HEK293 (cell line): Measurements from ENCODE around the gene RAB36.

ENCODE experiments used
- BCL11A ChIP-seq: fragments of 450-650 bp; formaldehyde crosslinking; IDR thresholded peaks from 2 replicates; pipeline ENCODE4 v1.5.1; 2016; ENCODE audit warnings: low read depth, missing biosample characterization, missing genetic modification characterization
- GLI2 ChIP-seq: fragments of 450-650 bp; formaldehyde crosslinking; IDR thresholded peaks from 2 replicates; pipeline ENCODE4; 2017; ENCODE audit warnings: missing biosample characterization, missing genetic modification characterization, low read depth, borderline replicate concordance
- GLIS1 ChIP-seq: fragments of 450-650 bp; formaldehyde crosslinking; IDR thresholded peaks from 2 replicates; pipeline ENCODE4 v1.5.1; 2016; ENCODE audit warnings: missing biosample characterization, missing genetic modification characterization
- GLIS2 ChIP-seq: fragments of 450-650 bp; formaldehyde crosslinking; IDR thresholded peaks from 2 replicates; pipeline ENCODE4 v1.5.1; 2016; ENCODE audit warnings: missing biosample characterization, missing genetic modification characterization
- KLF16 ChIP-seq: fragments of 450-650 bp; formaldehyde crosslinking; IDR thresholded peaks from 2 replicates; pipeline ENCODE4 v1.5.1; 2017; ENCODE audit warnings: missing biosample characterization, missing genetic modification characterization
- KLF9 ChIP-seq: fragments of 450-650 bp; formaldehyde crosslinking; IDR thresholded peaks from 2 replicates; pipeline ENCODE4 v1.5.1; 2016; ENCODE audit warnings: missing biosample characterization, missing genetic modification characterization, low read depth
- MYNN ChIP-seq: fragments of 450-650 bp; formaldehyde crosslinking; IDR thresholded peaks from 2 replicates; pipeline ENCODE4 v1.5.1; 2016; ENCODE audit warnings: missing biosample characterization, missing genetic modification characterization, borderline replicate concordance
- REPIN1 ChIP-seq: fragments of 450-650 bp; formaldehyde crosslinking; IDR thresholded peaks from 2 replicates; pipeline ENCODE4 v1.5.1; 2017; ENCODE audit warnings: missing biosample characterization, missing genetic modification characterization, low read depth
- SCRT1 ChIP-seq: fragments of 450-650 bp; formaldehyde crosslinking; IDR thresholded peaks from 2 replicates; pipeline ENCODE4 v1.5.1; 2016; ENCODE audit warnings: missing biosample characterization, missing genetic modification characterization, borderline replicate concordance
- SP2 ChIP-seq: fragments of 450-650 bp; formaldehyde crosslinking; IDR thresholded peaks from 2 replicates; pipeline ENCODE4 v1.5.1; 2016; ENCODE audit warnings: missing biosample characterization, missing genetic modification characterization
- ZBTB1 ChIP-seq: fragments of 450-650 bp; formaldehyde crosslinking; IDR thresholded peaks from 2 replicates; pipeline ENCODE4 v1.5.1; 2016; ENCODE audit warnings: missing biosample characterization, missing genetic modification characterization
- ZBTB17 ChIP-seq: fragments of 450-650 bp; formaldehyde crosslinking; IDR thresholded peaks from 2 replicates; pipeline ENCODE4 v1.5.1; 2016; ENCODE audit warnings: missing biosample characterization, missing genetic modification characterization
- ZBTB20 ChIP-seq: fragments of 450-650 bp; formaldehyde crosslinking; IDR thresholded peaks from 2 replicates; pipeline ENCODE4 v1.5.1; 2016; ENCODE audit warnings: missing biosample characterization, missing genetic modification characterization
- ZBTB26 ChIP-seq: fragments of 450-650 bp; formaldehyde crosslinking; optimal IDR thresholded peaks from 2 replicates; pipeline ENCODE3; 2016; ENCODE audit warnings: missing biosample characterization, mild to moderate bottlenecking, missing genetic modification characterization
- ZBTB44 ChIP-seq: fragments of 450-650 bp; IDR thresholded peaks from 2 replicates; pipeline ENCODE4 v1.5.1; 2018; ENCODE audit warnings: missing biosample characterization, mild to moderate bottlenecking, missing genetic modification characterization
- ZFP41 ChIP-seq: fragments of 450-650 bp; formaldehyde crosslinking; IDR thresholded peaks from 2 replicates; pipeline ENCODE4 v1.5.1; 2016; ENCODE audit warnings: missing biosample characterization, missing genetic modification characterization, borderline replicate concordance
- ZNF157 ChIP-seq: fragments of 450-650 bp; formaldehyde crosslinking; IDR thresholded peaks from 2 replicates; pipeline ENCODE4 v1.5.1; 2016; ENCODE audit warnings: missing biosample characterization, missing genetic modification characterization
- ZNF184 ChIP-seq: fragments of 450-650 bp; IDR thresholded peaks from 2 replicates; pipeline ENCODE4 v1.5.1; 2018; ENCODE audit warnings: missing biosample characterization, mild to moderate bottlenecking, missing genetic modification characterization
- ZNF19 ChIP-seq: fragments of 450-650 bp; formaldehyde crosslinking; IDR thresholded peaks from 2 replicates; pipeline ENCODE4; 2016; ENCODE audit warnings: missing biosample characterization, missing genetic modification characterization, low read depth
- ZNF202 ChIP-seq: fragments of 450-650 bp; formaldehyde crosslinking; IDR thresholded peaks from 2 replicates; pipeline ENCODE4 v1.5.1; 2016; ENCODE audit warnings: missing biosample characterization, missing genetic modification characterization, borderline replicate concordance
- ZNF214 ChIP-seq: fragments of 450-650 bp; formaldehyde crosslinking; IDR thresholded peaks from 2 replicates; pipeline ENCODE4 v1.5.1; 2017; ENCODE audit warnings: missing biosample characterization, mild to moderate bottlenecking, missing genetic modification characterization, borderline replicate concordance
- ZNF24 ChIP-seq: fragments of 450-650 bp; formaldehyde crosslinking; IDR thresholded peaks from 2 replicates; pipeline ENCODE4 v1.5.1; 2016; ENCODE audit warnings: missing biosample characterization, missing genetic modification characterization
- ZNF302 ChIP-seq: fragments of 450-650 bp; formaldehyde crosslinking; IDR thresholded peaks from 2 replicates; pipeline ENCODE4 v1.5.1; 2016; ENCODE audit warnings: missing biosample characterization, missing genetic modification characterization, low read depth
- ZNF324 ChIP-seq: fragments of 450-650 bp; formaldehyde crosslinking; IDR thresholded peaks from 2 replicates; pipeline ENCODE4 v1.5.1; 2016; ENCODE audit warnings: missing biosample characterization, missing genetic modification characterization
- ZNF426 ChIP-seq: fragments of 450-650 bp; formaldehyde crosslinking; IDR thresholded peaks from 2 replicates; pipeline ENCODE4 v1.5.1; 2017; ENCODE audit warnings: missing biosample characterization, missing genetic modification characterization, mild to moderate bottlenecking, inconsistent platforms, moderate library complexity
- ZNF501 ChIP-seq: fragments of 450-650 bp; formaldehyde crosslinking; IDR thresholded peaks from 2 replicates; pipeline ENCODE4 v1.5.1; 2016; ENCODE audit warnings: missing biosample characterization, missing genetic modification characterization
- ZNF529 ChIP-seq: fragments of 450-650 bp; formaldehyde crosslinking; IDR thresholded peaks from 2 replicates; pipeline ENCODE4 v1.5.1; 2017; ENCODE audit warnings: missing genetic modification characterization, missing biosample characterization; ENCODE audit not compliant: insufficient replicate concordance
- ZNF544 ChIP-seq: fragments of 450-650 bp; formaldehyde crosslinking; IDR thresholded peaks from 2 replicates; pipeline ENCODE4 v1.5.0; 2017; ENCODE audit warnings: missing biosample characterization, missing genetic modification characterization
- ZNF548 ChIP-seq: fragments of 450-650 bp; formaldehyde crosslinking; IDR thresholded peaks from 2 replicates; pipeline ENCODE4 v1.5.1; 2016; ENCODE audit warnings: missing biosample characterization, missing genetic modification characterization
- ZNF555 ChIP-seq: fragments of 450-650 bp; formaldehyde crosslinking; conservative IDR thresholded peaks from 2 replicates; pipeline ENCODE4 v1.5.1; 2017; ENCODE audit warnings: missing biosample characterization, mild to moderate bottlenecking, missing genetic modification characterization, inconsistent platforms
- ZNF621 ChIP-seq: fragments of 450-650 bp; formaldehyde crosslinking; IDR thresholded peaks from 2 replicates; pipeline ENCODE4 v1.5.1; 2017; ENCODE audit warnings: missing biosample characterization, missing genetic modification characterization
- ZNF623 ChIP-seq: fragments of 450-650 bp; formaldehyde crosslinking; IDR thresholded peaks from 2 replicates; pipeline ENCODE4 v1.5.1; 2016; ENCODE audit warnings: missing biosample characterization, missing genetic modification characterization
- ZNF624 ChIP-seq: fragments of 450-650 bp; formaldehyde crosslinking; IDR thresholded peaks from 2 replicates; pipeline ENCODE4 v1.5.1; 2017; ENCODE audit warnings: missing biosample characterization, missing genetic modification characterization
- ZNF660 ChIP-seq: fragments of 450-650 bp; IDR thresholded peaks from 2 replicates; pipeline ENCODE4 v1.5.1; 2018; ENCODE audit warnings: missing biosample characterization, mild to moderate bottlenecking, missing genetic modification characterization
- ZNF837 ChIP-seq: fragments of 450-650 bp; formaldehyde crosslinking; IDR thresholded peaks from 2 replicates; pipeline ENCODE4 v1.5.1; 2016; ENCODE audit warnings: missing biosample characterization, missing genetic modification characterization
- ZSCAN16 ChIP-seq: fragments of 450-650 bp; formaldehyde crosslinking; IDR thresholded peaks from 2 replicates; pipeline ENCODE4 v1.5.1; 2016; ENCODE audit warnings: missing biosample characterization, missing genetic modification characterization
- TF ChIP-seq, protein P1 (sequence below): fragments of 450-650 bp; formaldehyde crosslinking; IDR thresholded peaks from 2 replicates; pipeline ENCODE4 v1.5.1; 2016; ENCODE audit warnings: missing biosample characterization, missing genetic modification characterization
- TF ChIP-seq, protein P2 (sequence below): fragments of 450-650 bp; formaldehyde crosslinking; IDR thresholded peaks from 2 replicates; pipeline ENCODE4 v1.5.1; 2016; ENCODE audit warnings: missing biosample characterization, missing genetic modification characterization, low read depth

The RAB36 gene

DNA sequence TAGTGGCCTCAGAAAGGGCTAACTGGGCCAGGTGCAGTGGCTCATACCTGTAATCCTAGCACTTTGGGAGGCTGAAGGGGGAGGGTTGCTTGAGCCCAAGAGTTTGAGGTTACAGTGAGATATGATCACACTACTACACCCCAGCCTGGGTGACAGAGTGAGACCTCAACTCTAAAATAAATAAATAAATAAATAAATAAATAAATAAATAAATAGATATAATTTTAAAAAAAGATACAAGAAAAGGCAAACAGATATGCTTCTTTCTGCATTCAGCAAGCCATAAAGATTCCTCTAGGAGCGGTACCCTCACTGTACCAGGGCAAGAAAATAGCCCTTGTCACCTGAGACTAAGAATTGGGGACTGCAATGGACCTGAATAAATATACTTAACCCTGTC lies 2.2 kb upstream of the RAB36 start (continued):
- no peak for TF ChIP-seq ZNF302
- TF ChIP-seq ZNF324: no peak
- TF ChIP-seq ZNF548: no peak
- TF ChIP-seq BCL11A (tag by site-specific recombination): no peak
- TF ChIP-seq REPIN1 (tag by site-specific recombination): no peak
- TF ChIP-seq GLIS1 (tag by site-specific recombination): no peak
- no peak for TF ChIP-seq ZNF837
- TF ChIP-seq ZNF624: no peak
- peak; percentile 41 for TF ChIP-seq ZNF529 (tag by site-specific recombination)
- TF ChIP-seq SCRT1: no peak
- TF ChIP-seq KLF9 (tag by site-specific recombination): no peak
- no peak for TF ChIP-seq ZFP41 (tag by site-specific recombination)
- peak; percentile 82 for TF ChIP-seq ZNF555 (tag by site-specific recombination)
- no peak for TF ChIP-seq KLF16 (tag by site-specific recombination)
- peak; percentile 81 for TF ChIP-seq ZNF623 (tag by site-specific recombination)
- TF ChIP-seq ZBTB17: no peak
- TF ChIP-seq ZSCAN16: no peak
- TF ChIP-seq ZNF184: no peak
- no peak for TF ChIP-seq ZNF621 (tag by site-specific recombination)
- TF ChIP-seq ZNF660 (tag by site-specific recombination): no peak
- no peak for TF ChIP-seq ZNF214 (tag by site-specific recombination)
- no peak for TF ChIP-seq ZNF202 (tag by site-specific recombination)
- no peak for TF ChIP-seq ZNF157 (tag by site-specific recombination)
- TF ChIP-seq ZNF501 (tag by site-specific recombination): no peak
- TF ChIP-seq ZNF19 (tag by site-specific recombination): no peak
- TF ChIP-seq, protein P1, sequence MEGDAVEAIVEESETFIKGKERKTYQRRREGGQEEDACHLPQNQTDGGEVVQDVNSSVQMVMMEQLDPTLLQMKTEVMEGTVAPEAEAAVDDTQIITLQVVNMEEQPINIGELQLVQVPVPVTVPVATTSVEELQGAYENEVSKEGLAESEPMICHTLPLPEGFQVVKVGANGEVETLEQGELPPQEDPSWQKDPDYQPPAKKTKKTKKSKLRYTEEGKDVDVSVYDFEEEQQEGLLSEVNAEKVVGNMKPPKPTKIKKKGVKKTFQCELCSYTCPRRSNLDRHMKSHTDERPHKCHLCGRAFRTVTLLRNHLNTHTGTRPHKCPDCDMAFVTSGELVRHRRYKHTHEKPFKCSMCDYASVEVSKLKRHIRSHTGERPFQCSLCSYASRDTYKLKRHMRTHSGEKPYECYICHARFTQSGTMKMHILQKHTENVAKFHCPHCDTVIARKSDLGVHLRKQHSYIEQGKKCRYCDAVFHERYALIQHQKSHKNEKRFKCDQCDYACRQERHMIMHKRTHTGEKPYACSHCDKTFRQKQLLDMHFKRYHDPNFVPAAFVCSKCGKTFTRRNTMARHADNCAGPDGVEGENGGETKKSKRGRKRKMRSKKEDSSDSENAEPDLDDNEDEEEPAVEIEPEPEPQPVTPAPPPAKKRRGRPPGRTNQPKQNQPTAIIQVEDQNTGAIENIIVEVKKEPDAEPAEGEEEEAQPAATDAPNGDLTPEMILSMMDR (tag by site-specific recombination): no peak
- TF ChIP-seq, protein P2, sequence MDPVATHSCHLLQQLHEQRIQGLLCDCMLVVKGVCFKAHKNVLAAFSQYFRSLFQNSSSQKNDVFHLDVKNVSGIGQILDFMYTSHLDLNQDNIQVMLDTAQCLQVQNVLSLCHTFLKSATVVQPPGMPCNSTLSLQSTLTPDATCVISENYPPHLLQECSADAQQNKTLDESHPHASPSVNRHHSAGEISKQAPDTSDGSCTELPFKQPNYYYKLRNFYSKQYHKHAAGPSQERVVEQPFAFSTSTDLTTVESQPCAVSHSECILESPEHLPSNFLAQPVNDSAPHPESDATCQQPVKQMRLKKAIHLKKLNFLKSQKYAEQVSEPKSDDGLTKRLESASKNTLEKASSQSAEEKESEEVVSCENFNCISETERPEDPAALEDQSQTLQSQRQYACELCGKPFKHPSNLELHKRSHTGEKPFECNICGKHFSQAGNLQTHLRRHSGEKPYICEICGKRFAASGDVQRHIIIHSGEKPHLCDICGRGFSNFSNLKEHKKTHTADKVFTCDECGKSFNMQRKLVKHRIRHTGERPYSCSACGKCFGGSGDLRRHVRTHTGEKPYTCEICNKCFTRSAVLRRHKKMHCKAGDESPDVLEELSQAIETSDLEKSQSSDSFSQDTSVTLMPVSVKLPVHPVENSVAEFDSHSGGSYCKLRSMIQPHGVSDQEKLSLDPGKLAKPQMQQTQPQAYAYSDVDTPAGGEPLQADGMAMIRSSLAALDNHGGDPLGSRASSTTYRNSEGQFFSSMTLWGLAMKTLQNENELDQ (tag by site-specific recombination): no peak
- TF ChIP-seq ZNF24 (tag by site-specific recombination): no peak
- no peak for TF ChIP-seq ZNF544 (tag by site-specific recombination)
- TF ChIP-seq SP2 (tag by site-specific recombination): no peak
- no peak; the same call in 1 of the 2 replicates for TF ChIP-seq GLI2 (tag by site-specific recombination)
- no peak for TF ChIP-seq ZBTB20
- no peak for TF ChIP-seq GLIS2 (tag by site-specific recombination)
- TF ChIP-seq ZBTB1 (tag by site-specific recombination): no peak
- TF ChIP-seq ZNF426 (tag by site-specific recombination): peak; percentile 86
- no peak for TF ChIP-seq ZBTB26 (tag by site-specific recombination)
- TF ChIP-seq MYNN (tag by site-specific recombination): no peak
- no peak for TF ChIP-seq ZBTB44 (tag by site-specific recombination)
